Astrocyte of the spinal cord (primary cell): ENCODE results near the gene SLC13A5.

Source experiments
- DNase-seq: peaks from one replicate; pipeline ENCODE4 v3.0.0; 2011; ENCODE audit warnings: low read depth, low spot score
- H3K4me3 ChIP-seq: 2 replicates; pipeline ENCODE4 v1.5.1; 2011; ENCODE audit warnings: low read depth, mild to moderate bottlenecking, low read length, moderate library complexity
- CTCF ChIP-seq: IDR thresholded peaks from 2 replicates; pipeline ENCODE4 v1.5.1; 2012; ENCODE audit warnings: low read depth, mild to moderate bottlenecking, low read length, inconsistent platforms
- in situ Hi-C: cut with HindIII; loops from 2 replicates; pipeline ENCODE4 v1.10.0; 2017; ENCODE audit warnings: low sequenced_read_pairs

The SLC13A5 gene

DNA sequence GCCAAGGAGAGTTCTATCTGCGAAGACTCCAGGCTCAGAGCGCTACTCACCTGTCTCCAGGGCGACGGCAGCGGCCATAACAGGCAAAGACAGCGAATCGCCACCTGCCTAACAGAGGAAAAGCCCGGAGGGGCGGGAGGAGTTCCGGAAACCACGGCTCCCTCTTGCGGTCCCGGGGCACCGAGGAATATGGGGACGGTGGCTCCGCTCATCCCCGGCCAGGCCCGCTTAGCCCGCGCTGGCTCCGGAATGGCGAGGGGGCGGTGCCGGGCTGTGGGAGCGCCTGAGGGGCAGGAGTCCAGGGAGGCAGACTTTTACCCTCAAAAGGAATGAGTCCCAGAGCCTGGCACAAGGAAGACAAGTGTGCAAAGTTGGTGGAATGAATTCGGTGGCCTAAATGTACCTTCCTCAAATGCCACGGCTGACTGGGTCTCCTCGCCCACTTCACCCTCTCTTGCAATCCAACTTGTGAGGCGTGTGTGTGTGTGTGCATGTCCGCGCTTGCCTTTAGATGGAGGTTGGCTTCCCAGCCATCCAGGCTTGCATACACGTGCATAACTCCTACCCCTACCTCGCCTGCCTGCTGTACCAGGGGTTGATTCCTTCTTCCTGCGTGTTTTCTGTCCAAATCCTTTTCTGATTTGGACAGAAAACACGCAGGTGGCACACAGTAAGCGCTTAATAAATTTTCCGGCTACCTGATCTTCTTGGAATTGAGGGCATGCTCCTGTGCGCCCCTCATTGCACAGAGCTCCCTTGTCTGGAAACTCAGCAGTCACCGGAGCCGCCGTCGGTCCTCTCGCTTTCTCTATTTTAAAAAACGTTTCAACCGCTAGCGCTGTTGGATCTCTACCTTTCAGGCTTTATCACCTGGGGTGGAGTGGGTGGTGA is 58.1 kb downstream of the SLC13A5 start:
- in situ Hi-C loops = no loop called here
- H3K4me3 ChIP-seq = no peak overlapping the region
- DNase-seq = no peak
- no peak for TF ChIP-seq CTCF

GRCh38 chr17:6651919-6652452 is 61.2 kb downstream of the SLC13A5 start:
- DNase-seq = peak; percentile 20
- in situ Hi-C loops = no loop called here
- TF ChIP-seq CTCF = no peak

DNA sequence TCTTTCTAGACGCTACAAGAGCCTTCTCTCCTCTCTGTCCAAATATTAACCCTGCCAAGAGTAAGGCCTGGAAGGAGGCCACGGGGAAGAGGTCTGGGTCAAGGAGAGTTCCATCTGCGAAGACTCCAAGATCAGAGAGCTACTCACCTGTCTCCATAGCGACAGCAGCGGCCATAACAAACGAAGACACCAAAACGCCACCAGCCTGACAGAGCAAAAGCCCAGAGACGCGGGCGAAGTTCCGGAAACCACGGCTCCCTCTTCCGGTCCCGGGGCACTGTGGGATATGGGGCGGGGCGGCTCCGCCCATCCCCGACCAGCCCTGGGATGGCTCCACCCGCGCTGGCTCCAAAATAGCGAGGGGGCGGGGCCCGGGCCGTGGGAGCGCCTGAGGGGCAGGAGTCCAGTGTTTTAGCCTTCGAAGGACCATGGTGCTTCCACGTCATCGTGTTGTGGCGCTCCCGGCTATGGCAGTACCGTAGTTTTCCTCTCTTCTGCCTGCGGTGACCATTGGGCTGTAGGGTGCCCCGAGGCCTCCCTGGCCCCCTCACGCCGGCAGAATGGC is 61.7 kb downstream of the SLC13A5 start, which contains the start of the genes C17orf100 and MED31:
Gene C17orf100, plus strand, starts transcription at position 409 of the 565 bp plus-strand sequence. Its CDS starts 152 bp downstream, at position 561.
Gene MED31, minus strand, starts transcription at position 252 of the 565 bp plus-strand sequence. Its CDS starts 77 bp downstream, at position 175.
- DNase-seq = peak; percentile 90
- TF ChIP-seq CTCF = no peak
- peak within 1 kb of the TSS; percentile 100 for H3K4me3 ChIP-seq
- in situ Hi-C loops = no loop called here

More at GRCh38 chr17:6651919-6652452, 61.2 kb downstream of the SLC13A5 start:
- H3K4me3 ChIP-seq = peak overlapping the region; percentile 100

- DNase-seq = no peak
- in situ Hi-C loops = no loop called here
- TF ChIP-seq CTCF = peak; percentile 32
- no peak overlapping the region for H3K4me3 ChIP-seq
Measured at GRCh38 chr17:6648181-6648580, 65.0 kb downstream of the SLC13A5 start.

GRCh38 chr17:6643451-6644125 is 69.6 kb downstream of the SLC13A5 start:
- no peak overlapping the region for H3K4me3 ChIP-seq
- DNase-seq = peak; percentile 65
- in situ Hi-C loops = no loop called here
- no peak for TF ChIP-seq CTCF

GRCh38 chr17:6642592-6642991 is 70.6 kb downstream of the SLC13A5 start:
- no peak for TF ChIP-seq CTCF
- H3K4me3 ChIP-seq = no peak overlapping the region
- in situ Hi-C loops = no loop called here
- DNase-seq = no peak
